ENCODE results near the gene TNRC6A. TPM values are rescaled to one million over a fixed set of nuclear protein-coding genes. Genes with fewer than 3 reads are reported as not detected.
A peak's percentile ranks its signal among the peaks of the same experiment; 100 is the strongest.
"Not testable (repeated sequence)": the region's sequence is repeated elsewhere in the genome, so short reads cannot be mapped to it uniquely, and the experiment has no call there.

TNRC6A gene
- total RNA-seq, 3 donors from 2014 or later: 49.3 to 84.9 (median 59.6) TPM

DNA sequence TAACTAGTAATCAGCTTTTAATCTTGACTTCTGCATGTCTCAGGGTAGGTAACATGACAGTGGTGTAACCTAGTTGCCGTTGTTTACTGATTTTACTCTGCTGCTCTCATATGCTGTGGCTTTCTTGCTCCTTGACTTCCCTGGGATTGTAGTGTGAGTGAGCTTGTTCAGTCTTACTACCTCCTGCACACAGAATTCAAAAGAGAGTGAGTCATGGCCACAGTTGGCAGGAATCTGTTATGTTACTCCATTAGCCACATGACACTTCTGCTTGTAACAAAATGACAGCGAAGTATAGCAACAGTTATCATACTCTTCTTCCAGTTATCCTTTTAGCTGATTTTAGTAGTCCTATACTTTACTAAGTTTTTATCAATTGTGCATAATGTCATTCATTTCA lies 18.8 kb downstream of the TNRC6A start:
- peaks cover 0 to 12% of the 10 kb centered on the region in 2 donors for H3K4me1 ChIP-seq
- intact Hi-C loops (cut with DNase I; ENCODE audit: low total_unique reads): no loop called here
- peak overlapping the region; percentile 22 to 73 for H3K27ac ChIP-seq
- no peaks in the 10 kb centered on the region for H3K36me3 ChIP-seq
- no peak overlapping the region for H3K4me3 ChIP-seq
- H3K27me3 ChIP-seq: no peaks in the 10 kb centered on the region
- DNase-seq (ENCODE audit: low spot score in 2 of 2): peak in 1 of 2 donors; percentile 39
- no peak for TF ChIP-seq POLR2A (IDR thresholded peaks at IDR 0.05)
- H3K9me3 ChIP-seq: no peaks in the 10 kb centered on the region

DNA sequence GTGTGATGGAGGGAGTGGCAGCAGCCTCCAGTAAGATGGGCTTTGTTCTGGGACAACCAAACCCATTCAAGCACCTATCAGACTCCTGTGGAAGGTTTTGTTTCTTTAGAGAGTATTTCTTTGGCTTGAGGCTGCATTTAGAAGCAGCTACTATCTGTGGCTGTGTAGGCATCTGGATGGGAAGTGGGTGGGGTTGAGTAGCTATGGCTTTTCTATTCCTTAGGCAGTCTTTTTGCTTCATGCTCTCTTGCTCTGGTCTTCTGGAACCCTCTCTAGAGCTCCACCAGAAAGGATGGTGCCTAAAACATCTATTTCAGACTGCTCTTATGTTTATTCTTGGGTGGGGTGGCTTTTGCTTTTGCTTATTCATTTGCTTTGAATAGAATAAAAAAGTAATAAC lies 19.9 kb downstream of the TNRC6A start:
- H3K4me3 ChIP-seq: no peak overlapping the region
- no peak for DNase-seq (ENCODE audit: low spot score in 2 of 2)
- H3K36me3 ChIP-seq: no peaks in the 10 kb centered on the region
- no peaks in the 10 kb centered on the region for H3K27me3 ChIP-seq
- H3K9me3 ChIP-seq: no peaks in the 10 kb centered on the region
- H3K27ac ChIP-seq: no peak overlapping the region
- TF ChIP-seq POLR2A (IDR thresholded peaks at IDR 0.05) (no peak), POLR2AphosphoS5 (IDR thresholded peaks at IDR 0.05) (no peak)
- TF ChIP-seq, protein P1, sequence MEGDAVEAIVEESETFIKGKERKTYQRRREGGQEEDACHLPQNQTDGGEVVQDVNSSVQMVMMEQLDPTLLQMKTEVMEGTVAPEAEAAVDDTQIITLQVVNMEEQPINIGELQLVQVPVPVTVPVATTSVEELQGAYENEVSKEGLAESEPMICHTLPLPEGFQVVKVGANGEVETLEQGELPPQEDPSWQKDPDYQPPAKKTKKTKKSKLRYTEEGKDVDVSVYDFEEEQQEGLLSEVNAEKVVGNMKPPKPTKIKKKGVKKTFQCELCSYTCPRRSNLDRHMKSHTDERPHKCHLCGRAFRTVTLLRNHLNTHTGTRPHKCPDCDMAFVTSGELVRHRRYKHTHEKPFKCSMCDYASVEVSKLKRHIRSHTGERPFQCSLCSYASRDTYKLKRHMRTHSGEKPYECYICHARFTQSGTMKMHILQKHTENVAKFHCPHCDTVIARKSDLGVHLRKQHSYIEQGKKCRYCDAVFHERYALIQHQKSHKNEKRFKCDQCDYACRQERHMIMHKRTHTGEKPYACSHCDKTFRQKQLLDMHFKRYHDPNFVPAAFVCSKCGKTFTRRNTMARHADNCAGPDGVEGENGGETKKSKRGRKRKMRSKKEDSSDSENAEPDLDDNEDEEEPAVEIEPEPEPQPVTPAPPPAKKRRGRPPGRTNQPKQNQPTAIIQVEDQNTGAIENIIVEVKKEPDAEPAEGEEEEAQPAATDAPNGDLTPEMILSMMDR (IDR thresholded peaks at IDR 0.05): no peak
- intact Hi-C loops (cut with DNase I; ENCODE audit: low total_unique reads): no loop called here
- peaks cover 0 to 12% of the 10 kb centered on the region in 2 donors for H3K4me1 ChIP-seq

DNA sequence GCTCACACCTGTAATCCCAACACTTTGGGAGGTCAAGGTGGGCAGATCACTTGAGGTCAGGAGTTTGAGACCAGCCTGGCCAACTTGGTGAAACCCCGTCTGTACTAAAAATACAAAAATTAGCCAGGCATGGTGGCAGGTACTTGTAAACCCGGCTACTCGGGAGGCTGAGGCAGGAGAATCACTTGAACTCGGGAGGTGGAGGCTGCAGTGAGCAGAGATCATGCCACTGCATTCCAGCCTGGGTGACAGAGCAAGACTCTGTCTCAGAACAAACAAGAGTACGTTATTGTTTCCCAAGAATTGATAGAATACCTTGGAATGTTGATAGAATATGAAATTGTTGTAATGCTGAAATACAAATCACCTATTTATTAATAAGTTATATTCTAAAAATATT lies 20.4 kb downstream of the TNRC6A start:
- H3K36me3 ChIP-seq; DNase-seq (ENCODE audit: low spot score in 2 of 2); intact Hi-C loops (cut with DNase I; ENCODE audit: low total_unique reads); H3K9me3 ChIP-seq; H3K4me3 ChIP-seq; H3K27ac ChIP-seq; H3K27me3 ChIP-seq: not testable (repeated sequence)
- peaks cover 0 to 12% of the 10 kb centered on the region in 2 donors for H3K4me1 ChIP-seq

DNA sequence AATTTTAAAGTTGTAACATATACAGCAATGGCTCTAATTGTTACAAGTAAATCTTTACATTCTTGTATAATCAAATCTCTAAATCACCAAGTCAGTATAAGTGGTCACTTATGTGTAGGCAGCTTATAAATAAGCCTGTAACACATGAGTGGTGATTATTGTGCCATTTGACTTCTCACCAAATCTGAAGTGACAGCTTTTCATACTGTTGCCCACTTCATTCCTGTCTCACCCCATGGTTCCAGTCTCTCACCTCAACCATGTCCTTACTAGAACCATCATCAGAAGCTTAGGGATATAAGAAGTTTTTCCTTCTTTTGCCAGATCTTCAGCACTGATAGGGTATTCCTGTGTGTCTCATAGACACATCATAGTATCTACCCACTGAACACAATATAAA lies 23.5 kb downstream of the TNRC6A start:
- H3K9me3 ChIP-seq: no peaks in the 10 kb centered on the region
- no peaks in the 10 kb centered on the region for H3K36me3 ChIP-seq
- no peaks in the 10 kb centered on the region for H3K27me3 ChIP-seq
- TF ChIP-seq, protein P1 (IDR thresholded peaks at IDR 0.05): no peak
- TF ChIP-seq POLR2AphosphoS5 (IDR thresholded peaks at IDR 0.05): no peak
- no peak for TF ChIP-seq POLR2A (IDR thresholded peaks at IDR 0.05)
- DNase-seq (ENCODE audit: low spot score in 2 of 2): no peak
- H3K4me1 ChIP-seq: peaks cover 0 to 3% of the 10 kb centered on the region in 2 donors
- H3K4me3 ChIP-seq: no peak overlapping the region
- intact Hi-C loops (cut with DNase I; ENCODE audit: low total_unique reads): no loop called here
- no peak overlapping the region for H3K27ac ChIP-seq

DNA sequence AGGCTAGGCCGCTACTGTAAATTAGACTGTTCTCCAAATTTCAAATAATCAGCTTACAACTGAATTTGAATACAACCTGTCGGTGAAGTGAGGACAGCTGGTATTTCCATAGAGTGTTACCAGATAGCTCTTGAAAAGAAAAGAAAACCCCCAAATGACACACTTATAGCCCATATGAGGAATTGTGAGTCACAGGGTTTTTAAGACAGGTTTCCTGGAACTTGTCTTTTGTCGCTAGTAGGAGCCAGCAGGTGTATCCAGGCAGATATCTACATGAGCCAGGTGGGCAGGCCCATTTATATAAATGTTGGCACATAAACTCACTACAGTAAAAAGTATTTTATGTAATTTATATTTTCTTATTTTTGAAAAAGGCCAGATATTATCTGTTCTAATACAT lies 24.0 kb downstream of the TNRC6A start:
- no peaks in the 10 kb centered on the region for H3K36me3 ChIP-seq
- no peak for DNase-seq (ENCODE audit: low spot score in 2 of 2)
- H3K9me3 ChIP-seq: no peaks in the 10 kb centered on the region
- no peaks in the 10 kb centered on the region for H3K27me3 ChIP-seq
- intact Hi-C loops (cut with DNase I; ENCODE audit: low total_unique reads): no loop called here
- H3K27ac ChIP-seq: no peak overlapping the region
- no peaks in the 10 kb centered on the region for H3K4me1 ChIP-seq
- no peak overlapping the region for H3K4me3 ChIP-seq
- TF ChIP-seq, protein P1 (IDR thresholded peaks at IDR 0.05): no peak
- no peak for TF ChIP-seq POLR2A (IDR thresholded peaks at IDR 0.05)
- no peak for TF ChIP-seq POLR2AphosphoS5 (IDR thresholded peaks at IDR 0.05)

DNA sequence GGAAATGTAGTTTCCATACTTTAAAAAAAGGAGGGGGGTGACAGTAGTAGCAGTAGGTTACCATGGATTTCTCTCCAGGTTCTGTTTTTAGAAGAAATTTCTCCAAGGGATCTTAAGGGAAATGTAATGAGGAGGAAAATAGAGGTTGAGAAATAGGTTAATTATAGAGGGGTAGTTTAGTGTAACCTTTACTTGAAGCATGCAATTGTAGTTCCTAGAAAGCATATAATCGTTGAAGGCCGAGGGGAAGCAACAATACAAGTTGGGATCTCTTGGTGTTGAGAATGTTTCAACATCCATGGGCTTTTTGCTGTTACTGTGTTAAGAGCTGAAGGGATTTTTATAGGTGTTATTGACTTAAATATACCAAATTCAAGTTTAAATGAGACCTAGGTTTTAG lies 25.1 kb downstream of the TNRC6A start:
- no peaks in the 10 kb centered on the region for H3K9me3 ChIP-seq
- intact Hi-C loops (cut with DNase I; ENCODE audit: low total_unique reads): no loop called here
- H3K4me3 ChIP-seq: no peak overlapping the region
- H3K4me1 ChIP-seq: no peaks in the 10 kb centered on the region
- TF ChIP-seq, protein P1 (IDR thresholded peaks at IDR 0.05): no peak
- TF ChIP-seq POLR2AphosphoS5 (IDR thresholded peaks at IDR 0.05) (no peak), POLR2A (IDR thresholded peaks at IDR 0.05) (no peak)
- H3K36me3 ChIP-seq: no peaks in the 10 kb centered on the region
- H3K27me3 ChIP-seq: no peaks in the 10 kb centered on the region
- no peak overlapping the region for H3K27ac ChIP-seq
- DNase-seq (ENCODE audit: low spot score in 2 of 2): no peak

All from breast epithelium (tissue), 4 donors.